ENCODE data around the gene AKIP1. TPM values are rescaled to one million over a fixed set of nuclear protein-coding genes. Genes with fewer than 3 reads are reported as not detected.
"Not testable (repeated sequence)": the region's sequence is repeated elsewhere in the genome, so short reads cannot be mapped to it uniquely, and the experiment has no call there.

The AKIP1 gene
- 126 and 130 TPM in 2 replicates for total RNA-seq (2014; rRNA removed; shearing (Covaris generic))

DNA sequence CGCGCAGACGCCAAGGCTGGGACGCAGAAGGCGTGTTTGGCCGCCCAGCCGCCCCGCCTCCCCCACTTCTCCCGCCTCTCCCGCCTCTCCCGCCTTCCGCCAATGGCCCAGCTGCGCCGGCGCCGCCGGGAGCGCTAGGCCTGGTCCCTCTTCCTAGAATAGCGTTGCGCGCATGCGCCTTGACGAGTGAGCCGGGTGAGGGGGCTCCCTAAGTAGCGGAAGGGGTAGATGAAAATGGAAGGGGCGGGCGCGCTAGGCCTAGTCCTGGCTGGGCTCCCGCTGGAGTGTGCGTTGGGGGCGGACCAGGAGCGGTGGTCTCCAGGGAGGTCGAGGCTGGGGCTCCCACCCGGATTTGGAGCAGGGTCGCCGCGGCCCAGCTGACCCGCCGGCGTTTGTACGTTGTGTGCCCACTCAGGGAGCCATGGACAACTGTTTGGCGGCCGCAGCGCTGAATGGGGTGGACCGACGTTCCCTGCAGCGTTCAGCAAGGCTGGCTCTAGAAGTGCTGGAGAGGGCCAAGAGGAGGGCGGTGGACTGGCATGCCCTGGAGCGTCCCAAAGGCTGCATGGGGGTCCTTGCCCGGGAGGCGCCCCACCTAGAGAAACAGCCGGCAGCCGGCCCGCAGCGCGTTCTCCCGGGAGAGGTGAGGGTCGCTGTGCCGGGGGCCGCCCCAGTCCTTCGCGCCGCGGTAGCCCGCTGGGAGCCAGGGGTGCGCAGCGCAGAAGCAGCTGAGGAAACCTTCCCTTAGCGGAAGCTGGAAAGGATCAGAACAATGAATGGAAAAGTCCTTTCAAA, at the start of gene AKIP1:
AKIP1 (plus strand) TSS at position 161 of the 795 bp plus-strand sequence; CDS start at position 422, 261 bp downstream.
- DNase-seq (ENCODE audit: low spot score), result peak; percentile 89

DNA sequence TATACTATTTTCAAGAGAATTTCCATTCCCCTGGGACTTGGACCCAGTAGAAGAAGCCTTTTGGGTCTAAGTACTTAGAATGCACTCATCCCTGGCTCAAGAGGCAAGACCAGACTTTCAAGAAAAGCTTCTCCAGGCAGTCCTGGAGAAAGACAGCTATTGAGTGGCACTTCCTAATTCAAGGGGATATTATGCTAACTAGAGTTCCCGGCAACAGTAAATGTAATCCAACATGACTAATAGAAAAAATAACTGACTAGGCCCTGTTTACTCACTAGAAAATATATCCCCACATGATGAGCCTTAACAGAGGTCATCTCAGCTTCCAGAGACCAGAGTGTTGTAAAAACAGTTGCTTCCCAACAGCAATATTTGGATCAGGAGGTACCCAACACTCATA, 47.2 kb upstream of the AKIP1 start:
- DNase-seq (ENCODE audit: low spot score), result peak; percentile 38

DNA sequence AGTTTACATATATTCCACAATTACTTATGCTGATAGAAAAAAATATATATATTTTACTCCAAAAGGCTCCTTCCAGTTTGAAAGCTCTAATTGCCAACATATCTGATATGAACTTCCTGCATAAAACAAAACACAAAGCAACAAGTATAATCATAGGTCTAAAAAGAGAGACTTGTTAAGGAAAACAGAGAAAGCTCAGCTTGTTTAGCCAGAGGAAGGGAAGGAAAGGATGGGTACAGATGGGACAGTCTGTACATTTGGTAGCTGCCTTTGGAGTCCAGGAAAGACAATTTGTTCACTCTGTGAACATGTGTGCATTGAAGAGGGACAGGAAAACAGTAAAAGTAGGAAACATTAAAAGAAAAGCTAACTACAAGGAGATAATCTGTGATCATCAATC, 45.7 kb upstream of the AKIP1 start:
- DNase-seq (ENCODE audit: low spot score), result no peak

GRCh38 chr11:8867035-8867434, 44.0 kb upstream of the AKIP1 start:
- DNase-seq (ENCODE audit: low spot score), result peak; percentile 31

DNA sequence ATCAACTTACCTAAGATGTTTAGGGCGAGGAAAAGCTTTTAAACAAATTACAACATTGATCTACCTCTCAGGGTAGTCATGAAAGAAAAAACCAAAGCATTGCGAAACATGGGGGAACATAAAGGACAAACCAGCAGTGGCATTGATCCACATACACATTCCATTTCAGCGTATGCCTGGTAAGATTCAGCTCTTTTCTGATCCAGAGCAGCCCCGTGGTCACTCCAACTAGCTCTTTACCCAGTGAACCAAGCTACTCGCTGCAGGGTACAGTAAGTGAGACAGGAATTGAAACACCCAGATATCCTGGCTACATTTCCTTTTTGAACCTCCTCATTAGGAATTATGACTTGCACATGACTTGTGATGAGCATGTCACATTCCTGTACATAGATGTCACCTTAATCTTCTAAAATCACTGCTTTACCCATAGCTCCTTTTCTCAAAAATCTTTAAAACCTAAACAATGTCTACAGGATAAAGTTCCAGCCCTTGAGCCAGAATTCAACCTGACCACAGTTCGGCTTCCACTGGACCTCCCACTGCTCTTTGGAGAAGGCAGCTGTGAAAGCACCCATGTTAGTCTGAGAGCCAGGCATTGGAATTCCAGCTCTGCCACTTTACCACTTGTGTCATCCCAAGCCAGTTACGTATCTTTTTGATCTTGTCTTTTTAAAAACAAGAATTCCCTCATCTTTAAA, 42.9 kb upstream of the AKIP1 start:
- DNase-seq (ENCODE audit: low spot score), result peak; percentile 50

DNA sequence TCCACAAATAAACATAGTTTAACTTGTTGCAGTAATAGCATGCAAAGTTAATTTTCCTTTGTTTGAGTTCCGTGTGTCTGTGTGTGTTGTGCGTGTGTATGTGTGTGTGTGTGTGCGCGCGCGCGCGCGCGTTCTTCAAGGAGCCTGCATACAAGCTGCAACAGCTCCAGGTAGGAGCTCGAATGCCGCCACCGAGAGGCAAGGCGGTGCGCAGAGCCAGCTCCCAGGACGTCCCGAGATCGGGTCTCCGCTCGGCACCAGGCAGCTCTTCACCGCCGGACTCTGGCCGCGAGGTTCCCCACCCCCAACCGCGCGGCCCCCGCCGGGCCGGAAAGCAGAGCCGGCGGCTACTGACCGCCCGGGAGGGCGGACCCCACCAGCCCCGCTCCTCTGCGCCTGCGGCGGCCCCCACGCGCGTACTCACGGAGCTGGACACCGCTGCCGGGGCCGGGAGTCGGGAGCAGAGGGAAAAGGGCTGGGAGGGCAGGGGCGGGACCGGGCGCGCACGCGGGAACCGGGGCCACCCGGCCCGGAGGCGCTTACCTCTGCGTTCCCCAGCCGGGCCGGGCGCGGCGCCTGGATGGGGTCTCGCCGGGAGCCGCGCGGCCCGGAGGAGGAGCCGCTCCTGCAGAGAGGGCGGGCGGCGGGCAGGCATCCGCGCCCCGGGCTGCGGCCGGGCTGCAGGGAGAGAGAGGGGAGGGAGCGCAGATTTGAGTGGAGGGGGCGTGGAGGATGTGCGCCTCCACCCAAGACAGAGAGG, 40.4 kb upstream of the AKIP1 start:
- DNase-seq (ENCODE audit: low spot score), result peak; percentile 56

DNA sequence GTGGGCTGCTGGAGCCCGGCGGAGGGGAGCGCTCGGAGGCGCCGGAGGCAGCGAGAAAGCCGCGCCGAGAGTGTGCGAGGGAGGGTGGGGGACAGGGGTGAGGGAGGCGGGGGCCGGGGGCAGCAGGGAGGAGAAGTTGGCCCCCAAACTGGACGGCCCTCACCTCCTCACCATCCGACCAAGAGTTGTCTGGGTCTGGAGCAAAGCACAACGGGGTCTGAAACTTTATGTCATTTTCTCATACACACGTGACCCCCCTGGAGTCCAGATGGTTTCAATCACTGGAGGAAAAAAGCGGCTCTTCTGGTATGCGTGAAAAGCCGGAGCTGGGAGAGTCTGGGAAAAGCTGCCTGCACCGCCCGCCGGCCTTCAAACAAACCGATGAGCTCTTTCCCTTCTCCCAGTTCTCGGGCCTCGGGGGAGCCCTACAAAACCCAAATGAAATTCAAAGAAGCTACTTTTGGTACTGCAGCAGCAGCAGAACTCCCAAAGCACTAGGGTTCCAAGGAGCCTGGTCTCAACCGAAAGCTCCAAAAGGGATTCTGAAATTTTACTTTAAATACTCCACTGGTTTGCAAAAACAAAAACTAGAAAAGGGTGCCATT, 39.7 kb upstream of the AKIP1 start:
- peak; percentile 82 for DNase-seq (ENCODE audit: low spot score)

GRCh38 chr11:8871962-8872361, 39.0 kb upstream of the AKIP1 start:
- no peak for DNase-seq (ENCODE audit: low spot score)

- DNase-seq (ENCODE audit: low spot score), result no peak
Observed at GRCh38 chr11:8873741-8874405, 37.1 kb upstream of the AKIP1 start.

- DNase-seq (ENCODE audit: low spot score), result no peak
Observed at GRCh38 chr11:8878771-8879170, 32.2 kb upstream of the AKIP1 start.

- not testable (repeated sequence) for DNase-seq (ENCODE audit: low spot score)
Observed at GRCh38 chr11:8881585-8881984, 29.4 kb upstream of the AKIP1 start.

- DNase-seq (ENCODE audit: low spot score), result no peak
Observed at GRCh38 chr11:8886322-8886721, 24.7 kb upstream of the AKIP1 start.

- not testable (repeated sequence) for DNase-seq (ENCODE audit: low spot score)
Observed at GRCh38 chr11:8891185-8891584, 19.8 kb upstream of the AKIP1 start.

DNA sequence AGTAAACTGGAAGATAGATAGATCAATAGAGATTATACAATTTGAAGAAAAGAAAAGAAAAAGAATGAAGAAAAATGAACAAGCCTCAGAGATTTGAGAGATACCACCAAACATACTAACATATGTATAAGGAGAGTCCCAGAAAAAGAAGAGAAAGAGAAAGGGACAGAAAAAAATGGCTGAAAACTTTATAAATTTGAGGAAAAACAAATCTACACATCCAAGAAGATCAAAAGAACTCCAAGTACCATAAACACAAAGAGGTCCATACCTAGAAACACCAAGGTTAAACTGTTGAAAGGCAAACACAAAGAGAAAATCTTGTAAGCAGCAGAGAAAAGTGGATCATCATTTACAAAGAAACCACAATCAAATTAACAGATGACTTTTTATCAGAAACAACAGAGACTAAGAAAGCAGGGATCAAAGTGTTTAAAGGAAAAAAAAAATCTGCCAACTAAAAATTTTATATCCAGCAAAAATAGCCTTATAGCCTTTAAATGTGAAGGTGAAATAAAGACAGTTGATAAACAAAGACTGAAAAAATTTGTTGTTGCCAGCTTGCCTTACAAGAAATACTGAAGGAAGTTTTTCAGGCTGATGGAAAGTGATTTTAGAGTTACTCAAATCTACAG, 11.8 kb upstream of the AKIP1 start:
- no peak for DNase-seq (ENCODE audit: low spot score)

GRCh38 chr11:8905528-8906165, 5.3 kb upstream of the AKIP1 start:
- peak; percentile 82 for DNase-seq (ENCODE audit: low spot score)

GRCh38 chr11:8907116-8907515, 3.9 kb upstream of the AKIP1 start:
- no peak for DNase-seq (ENCODE audit: low spot score)

GRCh38 chr11:8908099-8908498, 2.9 kb upstream of the AKIP1 start:
- DNase-seq (ENCODE audit: low spot score), result no peak

GRCh38 chr11:8910649-8911026, 351 bp upstream of the AKIP1 start:
- no peak for DNase-seq (ENCODE audit: low spot score)

- DNase-seq (ENCODE audit: low spot score), result peak; percentile 56
Observed at GRCh38 chr11:8913961-8914660, 3.1 kb downstream of the AKIP1 start.

GRCh38 chr11:8914661-8915018, 3.7 kb downstream of the AKIP1 start:
- no peak for DNase-seq (ENCODE audit: low spot score)

Measured in A172 (cell line).